Type B pancreatic cell (in vitro differentiated cells): ENCODE measurements around the gene RHBDL1. TPM values are rescaled to one million over a fixed set of nuclear protein-coding genes. Genes with fewer than 3 reads are reported as not detected.
A peak's percentile ranks its signal among the peaks of the same experiment; 100 is the strongest.

Source experiments
- DNase-seq: peaks from one replicate; pipeline ENCODE4 v3.0.0; 2021; ENCODE audit warnings: mixed read lengths; ENCODE audit not compliant: unreplicated experiment; ENCODE audit errors: extremely low spot score
- H3K27ac Mint-ChIP-seq: 2 replicates; pipeline ENCODE4 v1.8.0; 2021; ENCODE audit warnings: mild to moderate bottlenecking, mixed read lengths
- H3K27me3 Mint-ChIP-seq: 2 replicates; pipeline ENCODE4 v1.8.0; 2021; ENCODE audit warnings: mixed read lengths
- H3K36me3 Mint-ChIP-seq: 2 replicates; pipeline ENCODE4 v1.8.0; 2021; ENCODE audit warnings: mixed read lengths
- H3K4me1 Mint-ChIP-seq: one replicate; pipeline ENCODE4 v1.8.0; 2021; ENCODE audit warnings: mixed read lengths; ENCODE audit not compliant: unreplicated experiment
- H3K4me3 Mint-ChIP-seq: 2 replicates; pipeline ENCODE4 v1.8.0; 2021; ENCODE audit warnings: mild to moderate bottlenecking, mixed read lengths
- H3K9me3 Mint-ChIP-seq: 2 replicates; pipeline ENCODE4 v1.8.0; 2021; ENCODE audit warnings: mixed read lengths
- CTCF ChIP-seq: fragments of 200-600 bp; sonication (generic); conservative IDR thresholded peaks from 2 replicates; pipeline ENCODE4 v1.5.0; 2021; ENCODE audit warnings: antibody characterized with exemption, mild to moderate bottlenecking
- long read RNA-seq: library from polyadenylated mRNA; unstranded; transcript quantifications from one replicate; pipeline ENCODE4 v2.0.0, GENCODE V29; 2020
- total RNA-seq: library from RNA; stranded (reverse); gene quantifications from 2 replicates; pipeline ENCODE4 v1.2.1, GENCODE V29; 2021; ENCODE audit warnings: low replicate concordance

The RHBDL1 gene
- 2.2 and 2.7 TPM in 2 replicates for total RNA-seq
- long read RNA-seq: 0 reads

- H3K4me1 Mint-ChIP-seq: no peaks in the 10 kb centered on the region
- peak within 1 kb of the TSS; percentile 29 for H3K27ac Mint-ChIP-seq
- no peaks in the 10 kb centered on the region for H3K36me3 Mint-ChIP-seq
- H3K9me3 Mint-ChIP-seq: no peaks in the 10 kb centered on the region
- no peak for TF ChIP-seq CTCF
- peak within 1 kb of the TSS; percentile 69 for H3K4me3 Mint-ChIP-seq
- no peak for DNase-seq
- H3K27me3 Mint-ChIP-seq: peaks cover 5% of the 10 kb centered on the region
Measured at GRCh38 chr16:674968-675883, at the start of gene RHBDL1. RHBDL1 (plus strand) TSS chr16:675671; CDS start chr16:675791, 120 bp downstream.

- no peak for DNase-seq
- H3K27ac Mint-ChIP-seq: no peak overlapping the region
- no peak for TF ChIP-seq CTCF
- no peaks in the 10 kb centered on the region for H3K27me3 Mint-ChIP-seq
- H3K4me3 Mint-ChIP-seq: no peak overlapping the region
- H3K4me1 Mint-ChIP-seq: peaks cover 21% of the 10 kb centered on the region
- H3K9me3 Mint-ChIP-seq: no peaks in the 10 kb centered on the region
- H3K36me3 Mint-ChIP-seq: no peaks in the 10 kb centered on the region
Measured at GRCh38 chr16:625977-626765, 49.3 kb upstream of the RHBDL1 start.

- Mint-ChIP-seq H3K4me3 (no peak overlapping the region), H3K27ac (no peak overlapping the region), H3K36me3 (no peaks in the 10 kb centered on the region), H3K4me1 (peaks cover 16% of the 10 kb centered on the region), H3K9me3 (no peaks in the 10 kb centered on the region), H3K27me3 (no peaks in the 10 kb centered on the region)
- TF ChIP-seq CTCF: no peak
- DNase-seq: no peak
Measured at GRCh38 chr16:626787-627453, 48.6 kb upstream of the RHBDL1 start.

GRCh38 chr16:627454-628239, 47.8 kb upstream of the RHBDL1 start:
- Mint-ChIP-seq H3K27ac (no peak overlapping the region), H3K27me3 (no peaks in the 10 kb centered on the region), H3K36me3 (no peaks in the 10 kb centered on the region), H3K9me3 (no peaks in the 10 kb centered on the region), H3K4me1 (peaks cover 15% of the 10 kb centered on the region), H3K4me3 (no peak overlapping the region)
- no peak for DNase-seq
- no peak for TF ChIP-seq CTCF
